PFSK-1 (cell line): ENCODE results near the gene PLEKHA5.

Experiments used
- FOXP2 ChIP-seq: optimal IDR thresholded peaks from 2 replicates; pipeline ENCODE3; 2011; ENCODE audit warnings: borderline replicate concordance, control low read depth, inconsistent platforms; ENCODE audit not compliant: insufficient read depth; ENCODE audit errors: extremely low read length, extremely low read depth
- POLR2AphosphoS5 ChIP-seq: IDR thresholded peaks from 2 replicates; pipeline ENCODE4 v1.6.1; 2012; ENCODE audit warnings: low read depth, mild to moderate bottlenecking, control low read depth, low read length, moderate library complexity
- REST ChIP-seq, 2 experiments: IDR thresholded peaks; 2 replicates each; pipeline versions ENCODE4 v1.6.1 to v1.8.0; 2011 to 2012; ENCODE audit warnings: low read depth in 2 of 2, low read length in 2 of 2, control low read depth in 1 of 2, inconsistent platforms in 1 of 2, mild to moderate bottlenecking in 1 of 2, moderate library complexity in 1 of 2; ENCODE audit not compliant: insufficient read depth in 1 of 2
- SIN3A ChIP-seq: IDR thresholded peaks from 2 replicates; pipeline ENCODE4 v1.6.1; 2012; ENCODE audit warnings: mild to moderate bottlenecking, low read length, moderate library complexity, borderline replicate concordance; ENCODE audit not compliant: insufficient read depth
- TAF1 ChIP-seq: IDR thresholded peaks from 2 replicates; pipeline ENCODE4 v1.6.1; 2012; ENCODE audit warnings: low read length, control low read depth, borderline replicate concordance; ENCODE audit not compliant: insufficient read depth

Gene PLEKHA5

DNA sequence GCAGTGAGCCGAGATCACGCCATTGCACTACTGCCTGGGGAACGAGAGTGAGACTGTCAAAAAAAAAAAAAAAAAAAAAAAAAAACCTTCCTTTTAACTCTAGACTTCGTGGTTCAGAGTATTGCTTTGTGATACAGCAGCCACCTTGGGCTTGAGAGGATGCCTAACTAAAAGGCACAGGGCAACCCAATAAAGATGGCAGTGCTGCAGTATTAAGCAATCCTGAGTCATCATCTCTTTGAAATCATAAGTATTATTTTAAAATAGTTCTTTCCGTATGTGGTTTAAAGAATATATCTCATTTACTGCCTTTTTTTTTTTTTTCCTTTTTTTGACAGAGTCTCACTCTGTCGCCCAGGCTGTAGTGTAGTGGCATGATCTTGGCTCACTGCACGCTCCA, 116.1 kb downstream of the PLEKHA5 start:
- TF ChIP-seq TAF1 (no peak), FOXP2 (no peak), REST (IDR thresholded peaks at IDR 0.05; ENCODE audit: insufficient read depth in 1 of 2, low read depth in 2 of 2, low read length in 2 of 2) (no peak), POLR2AphosphoS5 (no peak), SIN3A (no peak)

DNA sequence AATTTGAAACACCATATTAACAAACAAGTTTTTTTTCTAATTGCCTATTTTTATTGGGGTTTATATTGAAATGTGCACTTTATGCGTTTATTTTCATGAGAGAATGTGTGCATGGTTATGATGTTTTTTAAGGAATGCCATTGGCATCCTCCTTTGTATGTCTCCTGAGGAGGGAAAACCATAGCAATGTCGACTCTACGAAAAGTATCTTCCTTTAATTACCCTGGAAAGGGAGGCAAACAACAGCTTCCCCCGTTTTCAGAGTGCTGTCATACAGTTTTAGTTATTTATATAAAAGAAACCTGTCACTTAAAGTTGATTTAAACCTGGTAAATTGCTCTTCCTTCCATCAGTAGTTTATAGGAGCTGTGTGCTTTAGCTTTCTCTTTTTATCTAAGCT, 117.4 kb downstream of the PLEKHA5 start:
- TF ChIP-seq SIN3A (no peak), TAF1 (no peak)

GRCh38 chr12:19248929-19249602, 119.5 kb downstream of the PLEKHA5 start:
- TF ChIP-seq FOXP2 (no peak), POLR2AphosphoS5 (no peak), REST (IDR thresholded peaks at IDR 0.05; ENCODE audit: insufficient read depth in 1 of 2, low read depth in 2 of 2, low read length in 2 of 2) (no peak), SIN3A (no peak), TAF1 (no peak)

- TF ChIP-seq FOXP2 (no peak), POLR2AphosphoS5 (no peak), SIN3A (no peak), TAF1 (no peak)
These were observed 122.1 kb downstream of the PLEKHA5 start for GRCh38 chr12:19251481-19252132.

DNA sequence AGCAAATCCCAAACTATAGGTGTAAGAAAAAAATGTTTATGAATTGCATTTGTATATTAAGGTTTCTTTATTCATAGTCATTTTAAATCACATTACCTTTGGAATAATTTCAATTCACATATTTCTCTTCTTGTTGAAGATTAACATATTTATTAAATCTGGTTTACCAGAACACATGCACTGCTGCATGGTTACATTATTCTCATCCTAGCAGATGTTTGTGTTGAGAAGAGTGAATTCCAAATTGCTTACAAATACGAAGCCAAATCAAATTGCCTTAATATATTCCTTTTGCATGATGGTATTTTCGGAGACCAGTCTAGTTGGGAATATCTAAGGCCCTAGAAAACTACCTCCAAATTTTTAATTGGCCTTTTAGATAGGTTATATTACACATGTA, 130.6 kb downstream of the PLEKHA5 start:
- TF ChIP-seq SIN3A, result no peak
- TF ChIP-seq TAF1, result no peak
- no peak for TF ChIP-seq REST (IDR thresholded peaks at IDR 0.05; ENCODE audit: insufficient read depth in 1 of 2, low read depth in 2 of 2, low read length in 2 of 2)
- no peak for TF ChIP-seq POLR2AphosphoS5
- no peak for TF ChIP-seq FOXP2

GRCh38 chr12:19261773-19262172, 132.2 kb downstream of the PLEKHA5 start:
- TF ChIP-seq FOXP2 (no peak), SIN3A (no peak), TAF1 (no peak), POLR2AphosphoS5 (no peak), REST (IDR thresholded peaks at IDR 0.05; ENCODE audit: insufficient read depth in 1 of 2, low read depth in 2 of 2, low read length in 2 of 2) (no peak)
